Left forelimb (tissue), 1 donor: Measurements from ENCODE around the gene ADI1.

Experiments used
- DNase-seq: peaks from one replicate; pipeline ENCODE4 v3.0.0-alpha.2; 2018; ENCODE audit warnings: low spot score

ADI1 gene, protein sequence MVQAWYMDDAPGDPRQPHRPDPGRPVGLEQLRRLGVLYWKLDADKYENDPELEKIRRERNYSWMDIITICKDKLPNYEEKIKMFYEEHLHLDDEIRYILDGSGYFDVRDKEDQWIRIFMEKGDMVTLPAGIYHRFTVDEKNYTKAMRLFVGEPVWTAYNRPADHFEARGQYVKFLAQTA

DNA sequence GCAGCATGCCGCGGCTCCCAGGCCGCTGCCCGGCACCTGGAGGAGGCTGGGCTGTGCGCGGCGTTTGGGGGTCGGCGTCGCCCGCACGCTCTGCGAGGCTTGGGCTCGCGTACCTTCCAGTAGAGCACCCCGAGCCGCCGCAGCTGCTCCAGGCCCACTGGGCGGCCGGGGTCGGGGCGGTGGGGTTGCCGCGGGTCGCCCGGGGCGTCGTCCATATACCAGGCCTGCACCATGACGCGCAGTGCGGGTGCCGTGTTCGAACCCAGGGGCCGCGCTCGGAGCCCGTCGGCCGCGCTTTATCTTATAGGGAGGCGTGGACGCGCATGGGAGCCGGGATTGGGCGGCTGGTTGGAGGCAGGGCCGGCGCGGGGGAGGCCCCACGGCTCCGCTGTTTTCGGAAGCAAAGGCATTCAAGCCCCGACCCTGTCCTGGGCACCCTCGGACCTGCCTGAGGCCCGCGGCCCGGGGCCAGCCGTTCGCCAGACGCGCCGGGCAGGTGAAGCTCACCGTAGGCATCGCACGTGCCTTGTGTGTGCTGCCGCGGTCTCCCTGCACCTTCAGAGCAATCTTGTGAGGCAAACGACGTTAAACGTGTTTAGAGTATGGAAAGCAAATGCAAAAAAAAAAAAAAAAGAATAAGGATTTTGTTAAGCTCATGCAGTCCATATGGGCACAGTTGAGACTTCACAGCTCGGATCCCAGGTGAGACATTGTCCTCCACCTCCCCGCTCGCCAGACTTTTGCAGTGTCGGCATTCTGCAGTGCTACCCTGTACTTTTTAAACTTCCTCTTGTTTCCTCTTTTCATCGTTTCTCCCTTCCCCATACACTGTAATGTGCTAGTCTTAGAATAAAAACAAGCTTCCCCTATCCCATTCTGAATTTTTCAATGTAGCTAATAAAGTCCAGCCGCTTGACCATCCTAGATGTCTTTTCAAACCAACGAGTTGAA, at the start of gene ADI1:
Gene ADI1 (minus strand): TSS at position 277 of the 951 bp plus-strand sequence. CDS start 44 bp downstream, at position 233.
- DNase-seq = peak; percentile 88

DNA sequence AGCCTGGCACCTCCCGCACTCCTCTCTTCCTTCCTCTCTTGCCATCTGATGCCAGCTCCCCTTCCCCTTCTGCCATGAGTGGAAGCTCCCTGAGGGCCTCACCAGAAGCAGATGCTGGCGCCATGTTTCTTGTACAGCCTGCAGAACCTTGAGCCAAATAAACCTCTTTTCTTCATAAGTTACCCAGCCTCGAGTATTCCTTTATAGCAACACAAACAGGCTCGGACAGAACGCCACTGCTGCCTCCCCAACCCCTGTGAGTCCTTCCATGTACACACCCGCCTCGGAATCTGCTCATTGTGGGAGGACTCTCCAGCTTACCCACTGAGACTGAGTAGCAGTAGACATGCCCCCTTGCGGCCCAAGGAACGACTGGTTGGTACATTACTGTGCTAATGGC, 47.5 kb upstream of the ADI1 start:
- DNase-seq = no peak

DNA sequence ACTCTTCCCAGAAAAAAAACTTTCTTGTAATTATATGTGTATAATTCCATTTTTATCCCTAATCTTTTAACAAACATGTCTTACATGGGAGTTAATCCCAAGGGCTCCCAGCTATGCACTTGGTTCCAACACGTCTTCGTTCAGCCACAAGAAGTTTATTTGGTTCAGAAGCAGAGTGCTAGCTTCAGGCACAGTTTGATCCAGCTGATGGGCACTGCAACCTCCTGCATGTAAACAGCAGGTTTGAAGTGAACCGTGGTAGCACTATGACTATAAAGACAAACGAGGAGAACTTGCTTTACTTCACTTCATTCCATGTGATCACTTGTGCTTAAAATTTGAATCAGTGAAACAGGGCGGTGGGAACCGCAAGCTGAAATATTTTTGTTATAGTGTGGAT, 45.8 kb upstream of the ADI1 start:
- DNase-seq = no peak

DNA sequence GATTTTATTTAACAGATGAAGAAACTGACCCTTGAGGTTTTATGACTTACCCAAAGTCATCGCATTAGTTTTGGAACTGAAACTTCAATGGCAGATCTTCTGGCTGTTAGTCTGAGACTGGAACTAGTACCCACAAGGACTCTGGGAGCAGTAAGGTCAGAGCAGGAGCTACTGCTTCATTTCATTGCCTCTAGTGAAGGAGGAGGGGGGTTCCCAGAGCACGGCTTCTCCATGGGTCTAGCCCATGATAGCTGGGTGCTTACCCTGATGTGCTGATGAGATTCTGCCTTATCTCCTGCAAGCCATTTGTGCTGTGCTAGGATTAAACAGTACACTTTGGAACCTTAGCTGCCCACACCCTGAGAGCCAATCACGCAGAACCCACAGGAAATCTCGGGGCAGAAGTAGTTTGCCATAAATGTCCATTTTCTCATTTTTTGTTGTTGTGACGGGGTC, 44.2 kb upstream of the ADI1 start:
- no peak for DNase-seq

DNA sequence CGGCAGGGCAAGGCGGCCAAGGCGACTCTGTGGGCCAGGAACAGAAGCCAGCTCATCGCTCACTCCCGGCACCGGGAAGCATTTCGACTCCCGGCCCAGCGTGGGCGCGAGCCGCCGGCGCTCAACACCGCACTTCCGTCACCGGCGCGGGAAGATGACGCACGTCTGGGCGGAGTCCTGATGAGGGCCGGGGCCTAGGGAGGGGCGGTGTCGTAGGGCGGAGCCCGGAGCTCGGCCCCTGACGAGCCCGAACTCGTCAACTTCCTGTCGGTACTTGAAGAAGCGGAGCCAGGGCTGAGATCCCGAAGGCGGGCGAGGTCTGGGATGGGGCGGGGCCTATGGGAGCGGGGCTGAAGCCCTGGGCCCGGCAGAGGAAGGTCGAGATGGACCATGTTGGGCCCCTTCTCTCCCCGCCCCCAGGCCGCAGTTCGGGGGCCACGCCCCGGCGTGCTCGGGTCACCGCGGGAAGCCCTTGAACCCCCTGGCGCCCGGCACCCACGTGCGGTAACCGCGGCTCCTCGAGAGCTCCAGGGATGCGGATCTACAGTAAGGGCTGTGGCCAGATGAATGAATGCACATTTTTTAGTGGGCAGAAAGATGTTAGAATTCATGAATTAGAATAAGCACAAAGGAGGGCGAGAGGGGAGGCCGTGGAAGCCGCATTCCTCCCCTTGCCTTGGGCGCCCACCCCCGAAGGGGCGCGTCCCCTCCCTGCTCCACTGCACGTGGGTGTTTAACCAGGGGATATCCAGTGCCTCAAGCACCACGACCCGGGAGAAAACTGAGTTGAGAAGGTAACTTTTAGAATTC, 39.1 kb upstream of the ADI1 start, which contains the start of gene RNASEH1:
Gene RNASEH1 (minus strand): TSS at position 129 of the 810 bp plus-strand sequence. CDS start 73 bp downstream, at position 56.
- peak; percentile 99 for DNase-seq

DNA sequence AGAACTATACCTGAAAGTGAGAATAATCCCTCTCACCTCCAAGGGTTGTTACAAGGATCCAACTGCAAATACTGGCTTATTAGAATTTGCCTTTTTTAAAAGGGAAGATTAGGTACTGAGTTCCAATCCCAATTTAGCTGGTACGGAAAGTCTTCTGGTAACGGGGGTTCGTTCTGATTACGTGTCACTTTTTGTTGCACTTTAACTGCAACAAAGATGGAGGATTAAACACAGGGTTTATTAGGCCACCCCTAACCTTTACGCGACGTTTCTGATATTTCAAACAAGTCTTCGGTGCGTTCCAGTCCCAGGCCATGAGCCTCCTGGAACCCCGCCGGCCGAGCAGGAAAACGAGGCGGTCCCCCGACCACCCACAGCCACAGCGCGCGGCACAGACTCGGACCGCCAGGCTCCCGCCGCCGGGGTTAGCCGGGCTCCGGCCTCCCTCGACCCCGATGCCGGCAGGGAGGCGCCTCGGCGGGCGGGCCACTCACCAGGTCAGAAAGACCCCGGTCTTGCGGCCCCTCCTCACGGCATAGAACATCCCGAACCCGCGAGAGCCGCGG, 38.4 kb upstream of the ADI1 start:
- no peak for DNase-seq

DNA sequence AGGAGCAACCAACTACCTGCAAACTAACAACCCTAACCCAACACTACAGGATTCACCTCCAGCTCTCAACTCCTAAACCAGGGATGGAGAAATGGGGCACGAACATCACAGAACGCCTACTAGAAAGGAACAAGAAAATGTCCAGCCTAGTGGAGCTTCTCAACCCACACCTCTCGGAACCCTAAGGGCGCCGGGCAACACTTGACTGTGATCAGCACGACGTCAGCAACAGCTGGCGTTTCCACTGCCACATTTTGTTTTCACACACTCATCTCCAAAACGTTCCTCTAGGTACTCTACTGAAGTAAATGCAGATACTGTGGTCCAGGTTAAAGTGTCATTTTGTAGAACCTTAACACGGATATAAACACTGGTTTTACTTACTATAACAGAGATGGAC, 34.6 kb upstream of the ADI1 start:
- DNase-seq = no peak

DNA sequence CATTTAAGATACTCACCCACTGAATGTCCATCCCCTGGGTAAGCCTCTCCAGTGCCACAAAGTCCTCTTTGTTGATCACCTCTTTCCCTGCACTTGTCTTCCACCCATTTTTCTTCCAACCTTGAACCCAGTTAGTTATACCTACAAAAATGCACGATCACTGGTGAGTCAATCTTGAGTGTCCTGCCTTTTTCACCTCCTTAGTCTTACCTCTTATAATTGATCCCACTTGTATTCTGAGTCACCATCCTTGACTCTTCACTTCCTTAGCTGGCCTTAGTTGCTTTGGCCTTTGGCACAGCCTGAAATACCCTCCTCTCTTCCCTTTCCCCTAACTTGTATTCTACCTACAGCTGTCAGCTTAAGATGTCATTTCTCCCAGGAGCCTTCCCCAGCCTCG, 28.6 kb upstream of the ADI1 start:
- DNase-seq = no peak

DNA sequence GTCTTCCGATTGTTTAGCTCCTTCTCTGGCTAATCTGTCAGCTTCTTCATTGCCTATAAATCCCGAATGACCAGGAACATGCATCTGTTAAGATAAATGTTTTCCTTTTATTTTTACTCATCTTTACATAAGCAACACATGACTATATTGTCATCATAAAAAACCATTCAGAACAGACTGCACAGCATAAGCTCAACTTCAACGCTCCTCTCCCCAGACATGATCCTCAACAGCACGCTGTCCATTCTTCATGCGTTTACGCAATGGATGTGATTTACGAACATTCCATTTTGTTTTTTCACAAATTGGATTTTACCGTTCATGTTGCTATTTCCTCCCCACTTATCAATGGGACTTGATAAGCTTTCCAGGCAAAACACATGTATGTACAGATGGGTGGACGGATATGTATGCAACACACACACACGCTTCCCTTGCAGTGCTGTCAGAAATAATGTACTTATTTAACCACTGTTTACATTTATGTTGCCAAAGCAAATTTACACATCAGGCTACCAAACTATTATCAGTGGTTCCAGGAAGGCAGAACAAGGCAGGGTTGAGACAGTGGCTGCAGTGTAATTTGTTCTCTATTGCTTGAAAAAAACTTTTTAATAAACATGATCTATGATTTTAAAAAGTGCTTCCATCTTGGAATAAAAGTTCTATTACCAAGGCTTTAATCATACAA, 26.6 kb upstream of the ADI1 start:
- DNase-seq = no peak

DNA sequence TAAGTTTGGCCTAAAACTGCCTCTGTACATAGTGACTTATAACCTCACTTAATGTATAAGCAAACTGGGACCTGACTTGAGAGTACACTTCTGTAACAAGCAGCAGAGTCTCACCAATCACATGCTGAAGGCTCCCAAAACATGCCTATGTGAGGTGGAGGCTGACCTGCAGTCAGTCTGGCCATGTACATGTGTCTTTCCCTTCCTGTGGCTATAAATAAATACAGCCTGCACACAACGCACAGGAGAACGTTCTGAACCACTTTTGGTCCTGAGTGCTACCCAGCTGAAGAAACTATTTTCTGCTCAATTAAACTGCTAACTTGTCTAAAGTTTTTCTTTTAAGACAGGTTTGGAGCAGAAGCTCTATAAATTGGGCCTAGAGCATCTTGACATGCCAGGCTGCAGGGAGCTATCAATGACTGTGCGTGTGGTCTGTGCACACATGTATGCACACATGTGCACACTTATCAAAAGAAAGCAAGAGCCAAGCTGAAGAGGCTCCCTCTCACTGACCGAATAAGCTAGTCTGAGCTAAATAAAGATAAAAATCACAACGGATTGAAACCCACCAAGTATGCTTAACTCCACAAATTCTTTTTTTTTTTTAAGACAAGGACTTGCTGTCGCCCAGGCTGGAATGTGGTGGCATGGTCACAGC, 23.8 kb upstream of the ADI1 start:
- DNase-seq = no peak

DNA sequence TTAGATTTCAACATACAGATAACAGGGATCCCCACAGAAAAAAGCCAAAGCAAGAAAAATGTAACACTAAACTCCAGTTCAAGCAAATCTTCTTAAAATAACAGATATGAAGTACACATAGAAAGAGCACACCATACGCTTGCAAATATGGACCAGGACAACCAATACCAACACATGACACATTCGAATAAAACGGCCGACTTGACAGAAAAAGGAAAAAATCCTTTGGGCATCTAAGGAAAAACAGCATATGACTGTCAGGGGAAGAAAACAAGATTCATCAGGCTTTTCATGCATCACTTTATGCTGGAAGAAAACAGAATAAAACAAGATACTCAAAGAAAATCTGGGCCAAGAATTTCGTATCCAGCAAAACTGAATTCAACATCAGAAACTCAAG, 22.8 kb upstream of the ADI1 start:
- no peak for DNase-seq

DNA sequence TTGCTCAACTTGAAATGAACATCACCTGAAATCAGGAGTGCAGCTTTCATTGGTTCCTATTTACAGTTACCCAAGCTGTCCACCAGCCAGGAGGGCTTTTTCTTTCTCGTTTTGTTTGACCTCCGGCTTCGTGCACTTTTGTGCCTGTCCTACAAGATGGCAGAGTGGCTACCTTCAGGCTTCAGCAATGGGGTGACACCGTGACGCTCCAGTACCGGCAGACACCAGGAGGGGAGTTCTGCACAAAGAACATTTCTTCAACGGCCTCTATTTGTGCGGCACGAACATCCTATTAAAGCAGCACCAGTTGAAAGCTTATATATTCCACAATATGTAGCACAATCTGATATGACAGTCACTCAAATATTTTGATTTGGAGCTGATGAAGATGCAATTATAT, 20.5 kb upstream of the ADI1 start:
- DNase-seq = no peak

DNA sequence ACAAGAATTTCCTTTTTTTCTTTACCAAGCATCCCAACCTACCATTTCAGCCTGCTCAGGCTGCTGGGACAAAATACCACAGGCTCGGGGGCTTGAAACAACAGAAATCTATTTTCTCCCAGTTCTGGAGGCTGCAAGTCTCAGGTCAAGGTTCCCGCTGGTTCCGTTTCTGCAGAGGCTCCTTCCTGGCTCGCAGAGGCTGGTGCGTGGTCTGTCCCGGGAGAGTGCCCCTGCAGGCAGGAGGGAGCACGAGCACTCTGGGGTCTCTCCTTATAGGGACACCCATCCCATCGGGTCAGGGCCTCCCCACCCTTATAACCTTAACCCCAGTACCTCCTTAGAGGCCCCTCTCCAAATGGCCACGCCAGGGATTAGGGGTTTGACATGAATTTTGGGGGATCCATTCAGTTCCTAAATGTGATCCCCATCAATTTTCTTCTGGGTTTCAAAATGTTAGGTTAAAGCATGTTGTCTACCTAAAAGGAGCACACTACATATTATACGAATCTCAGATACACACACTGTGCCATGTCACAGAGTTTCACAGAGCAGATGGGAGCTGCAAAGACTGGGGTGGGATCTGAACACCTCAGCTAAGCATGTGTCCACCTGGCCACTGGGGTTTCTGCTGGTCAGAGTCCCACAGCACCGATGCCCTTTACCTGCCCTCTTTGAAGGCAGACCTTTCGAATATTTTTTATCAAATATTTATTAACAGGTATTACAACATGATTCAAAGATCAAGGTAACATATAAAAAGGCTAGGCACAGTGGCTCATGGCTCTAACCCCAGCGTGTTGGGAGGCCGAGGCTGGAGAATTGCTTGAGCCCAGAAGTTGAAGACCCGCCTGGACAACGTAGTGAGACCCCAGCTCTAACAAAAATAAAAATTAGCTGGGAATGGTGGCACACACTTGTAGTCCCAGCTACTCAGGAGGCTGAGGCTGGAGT, 17.6 kb upstream of the ADI1 start:
- no peak for DNase-seq

DNA sequence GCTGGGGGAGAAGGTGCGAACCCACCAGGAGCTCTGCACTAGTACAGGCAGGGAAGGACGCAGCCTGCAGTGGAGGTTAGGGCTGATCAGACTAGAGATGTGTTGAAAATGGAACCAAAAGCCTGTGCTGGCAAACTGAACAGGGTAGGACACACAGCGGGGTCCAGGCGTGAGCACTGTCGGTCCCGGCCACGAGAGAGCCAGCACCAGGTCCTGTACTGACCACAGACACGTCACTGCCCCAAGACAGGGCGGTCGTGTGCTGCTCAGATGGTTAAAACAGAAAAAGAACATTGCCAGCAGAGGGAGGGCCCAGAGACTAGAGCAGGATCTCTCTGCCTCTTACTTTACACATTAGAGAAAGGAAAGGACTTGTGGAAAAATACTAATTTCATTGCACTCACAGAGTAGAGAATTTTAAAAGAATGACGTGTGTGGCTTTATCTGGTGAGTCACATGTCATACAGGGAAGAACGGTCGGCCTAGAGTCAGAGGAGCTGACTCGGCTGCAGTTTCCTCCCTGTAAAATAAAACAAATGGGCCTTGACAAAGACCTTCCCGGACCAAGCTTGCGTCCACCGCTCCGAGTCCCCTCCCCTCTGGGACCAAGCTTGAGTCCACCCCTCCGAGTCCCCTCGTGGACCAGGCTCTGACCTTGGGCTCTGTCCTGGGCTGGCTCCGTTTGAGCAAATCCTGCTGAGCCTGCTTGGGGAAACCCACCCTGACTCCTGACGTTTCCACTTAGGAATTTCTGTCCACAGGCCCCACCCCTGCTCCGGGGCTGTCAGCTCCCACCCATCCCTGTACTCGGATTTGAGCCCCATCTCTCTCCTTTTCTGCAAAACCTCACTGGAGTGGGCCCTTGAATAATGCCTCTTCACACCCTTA, 16.7 kb upstream of the ADI1 start:
- DNase-seq = peak; percentile 80

DNA sequence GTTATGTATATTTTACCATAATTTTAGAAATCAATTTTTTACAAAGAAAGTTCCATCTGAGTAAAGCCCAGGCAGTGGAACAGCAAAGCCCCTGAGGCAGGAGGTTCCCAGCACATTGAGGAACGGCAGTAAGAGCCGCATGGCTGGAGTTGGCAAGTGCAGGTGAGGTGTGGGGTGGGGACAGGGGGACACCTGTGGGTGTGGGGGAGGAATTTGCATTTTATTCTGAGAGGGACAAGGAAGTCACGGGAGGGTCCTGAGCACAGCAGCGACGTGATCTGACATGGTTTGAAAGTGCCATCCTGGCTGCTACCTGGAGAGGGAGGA, 16.1 kb upstream of the ADI1 start:
- DNase-seq = no peak

DNA sequence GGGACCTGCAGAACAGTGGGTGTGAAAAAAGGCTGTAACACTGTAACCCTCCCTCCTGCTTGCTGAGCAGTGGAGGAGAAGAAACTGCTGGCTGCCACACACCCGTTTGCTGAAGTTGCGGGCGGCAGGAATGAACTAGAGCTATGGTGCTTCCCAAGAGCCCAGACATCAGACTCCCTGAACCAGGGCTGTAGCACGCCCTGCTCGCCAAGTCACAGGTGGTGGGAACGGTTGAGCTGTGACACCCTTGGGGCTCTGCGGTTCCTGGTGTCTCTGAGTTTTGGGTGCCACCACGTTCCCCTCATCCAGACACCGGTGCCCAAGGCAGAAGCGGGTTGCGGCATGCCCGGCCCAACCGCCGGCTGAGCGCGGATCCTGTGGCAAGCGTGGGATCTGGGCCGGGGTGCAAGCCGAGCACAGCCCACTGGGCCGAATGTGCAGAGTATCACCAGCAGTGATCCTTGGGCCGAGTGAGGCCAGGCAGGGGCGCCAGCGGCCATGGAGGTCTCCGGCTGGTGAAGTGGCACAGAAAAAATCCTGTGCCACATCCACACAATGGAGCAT, 15.0 kb upstream of the ADI1 start:
- no peak for DNase-seq

DNA sequence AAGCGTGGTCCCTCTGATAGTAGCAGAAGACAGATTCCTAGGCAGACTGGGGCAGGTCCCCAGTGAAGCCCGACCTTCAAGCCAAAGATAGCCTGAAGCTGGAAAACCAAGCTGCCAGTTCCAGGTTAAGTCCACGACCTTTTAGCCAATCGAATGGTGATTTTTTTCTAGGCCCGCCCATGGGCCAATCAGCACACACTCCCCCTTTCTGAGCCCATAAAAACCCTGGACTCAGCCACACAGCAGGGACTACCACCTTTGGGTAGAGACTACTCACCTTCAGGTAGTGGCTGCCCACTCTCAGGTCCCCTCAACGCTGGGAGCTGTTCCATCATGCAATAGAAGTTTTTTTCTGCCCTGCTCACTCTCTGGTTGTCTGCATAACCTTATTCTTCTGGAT, 14.5 kb upstream of the ADI1 start:
- no peak for DNase-seq

DNA sequence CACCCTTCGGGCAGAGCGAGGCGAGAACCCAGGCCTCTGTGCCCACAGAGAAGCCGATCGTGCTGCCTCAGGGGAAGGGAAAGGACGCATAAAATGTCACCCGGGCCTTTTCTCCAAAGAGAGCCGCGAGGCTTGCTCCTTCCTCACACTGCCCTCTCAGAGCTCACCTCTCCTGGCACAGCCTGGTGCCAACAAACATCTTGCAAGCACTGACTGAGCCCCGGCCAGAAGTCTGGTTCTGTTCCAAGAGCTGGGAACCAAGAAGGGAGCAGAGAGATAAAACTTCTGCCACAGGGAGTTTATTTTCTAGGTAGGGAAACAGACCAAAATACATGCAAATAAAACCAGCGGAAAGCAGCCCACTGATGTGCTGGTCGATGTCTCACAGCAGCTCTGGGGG, 13.6 kb upstream of the ADI1 start:
- no peak for DNase-seq
